Measurements from ENCODE around the gene CEBPE.
A peak's percentile ranks its signal among the peaks of the same experiment; 100 is the strongest.
"Not testable (repeated sequence)": the region's sequence is repeated elsewhere in the genome, so short reads cannot be mapped to it uniquely, and the experiment has no call there.

The CEBPE gene

DNA sequence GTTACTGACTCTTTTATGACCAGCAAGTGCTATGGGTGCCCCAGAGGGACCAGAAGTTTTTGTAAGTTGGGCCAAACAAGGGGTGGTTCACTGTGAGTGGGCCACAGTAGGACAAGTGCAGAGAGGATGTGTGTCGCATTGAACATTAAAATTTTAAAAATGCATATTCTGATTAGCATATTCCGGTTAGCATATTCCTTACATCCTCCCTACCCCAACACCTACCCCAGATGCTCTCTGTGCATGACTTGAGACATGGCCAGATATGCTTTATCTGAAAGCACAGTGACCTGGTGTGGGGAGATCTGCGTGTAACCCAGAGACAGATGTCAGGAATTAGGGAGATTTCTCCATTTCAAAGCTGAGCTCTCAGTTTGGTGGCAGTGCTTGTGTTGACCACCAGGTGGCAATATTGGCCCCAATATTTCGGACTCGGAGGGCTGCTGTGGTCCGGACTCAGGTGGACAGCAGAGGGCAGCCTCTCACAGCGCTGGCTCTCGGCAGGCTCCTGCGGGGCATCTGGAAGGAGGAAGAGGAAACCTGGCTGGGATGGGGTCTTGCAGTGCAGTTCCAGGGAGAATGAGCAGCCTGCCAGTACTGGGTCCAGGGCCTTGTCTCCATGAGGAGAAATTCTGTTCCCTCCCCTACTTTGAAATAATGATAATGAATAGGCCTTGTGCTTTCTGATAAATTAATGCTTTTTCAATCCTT is 1.6 kb upstream of the CEBPE start:
- peak; percentile 62 for DNase-seq

GRCh38 chr14:23119363-23120327 is 590 bp upstream of the CEBPE start:
- peak; percentile 7 for DNase-seq

GRCh38 chr14:23117371-23118020 is 1.6 kb downstream of the CEBPE start:
- DNase-seq = no peak

DNA sequence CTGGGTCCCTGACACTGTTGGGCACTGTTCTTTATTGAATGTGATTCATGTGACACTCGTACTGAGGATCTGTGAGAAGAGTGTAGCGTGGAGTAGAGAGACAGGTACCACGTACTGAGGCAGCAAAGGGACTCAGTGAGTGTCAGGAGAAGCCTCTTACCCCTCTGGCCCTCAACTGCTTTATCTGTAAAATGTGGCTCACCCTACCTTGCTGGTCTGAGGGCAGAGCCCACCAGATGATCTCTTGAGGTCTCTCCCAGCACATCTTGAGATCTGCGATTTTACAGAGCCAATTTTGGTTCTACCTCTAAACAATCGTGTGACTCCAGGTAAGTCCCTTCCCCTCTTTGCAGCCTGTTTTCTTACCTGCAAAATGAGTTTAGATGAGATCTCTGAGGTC is 3.1 kb downstream of the CEBPE start:
- DNase-seq = no peak

DNA sequence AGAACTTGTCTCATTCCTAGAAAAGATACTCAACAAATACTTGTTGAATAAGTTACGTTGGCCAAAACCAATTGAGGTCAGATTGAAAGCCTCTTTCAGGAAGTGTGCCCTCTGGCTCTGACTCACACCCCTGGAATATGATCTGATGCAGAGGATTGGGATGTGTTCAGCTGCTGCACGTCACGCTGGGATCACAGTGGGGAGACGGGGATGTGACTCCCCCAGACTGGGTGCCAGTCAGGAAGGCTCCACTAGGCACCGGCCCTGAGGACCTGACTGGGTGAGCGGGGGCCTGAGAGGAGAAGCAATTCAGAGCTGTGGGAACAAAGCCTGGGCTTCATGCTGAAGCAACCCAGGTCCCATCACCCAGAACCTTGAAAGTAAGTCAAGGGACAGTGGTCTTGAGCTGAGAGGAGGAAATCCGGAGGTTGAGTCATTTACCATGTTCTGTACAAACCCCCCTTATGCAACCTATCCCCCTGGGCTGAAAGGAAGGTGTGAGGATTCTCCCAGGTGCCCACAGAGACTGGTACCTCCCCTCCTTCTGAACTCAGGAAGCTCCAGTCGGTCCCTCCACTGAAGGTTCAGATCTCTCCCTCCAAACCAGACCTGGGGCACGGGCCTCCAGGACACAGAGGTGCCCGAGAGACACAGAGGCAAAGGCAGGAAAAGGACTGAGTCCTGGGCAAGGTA is 3.9 kb downstream of the CEBPE start:
- no peak for DNase-seq

- DNase-seq = no peak
These were observed 4.4 kb downstream of the CEBPE start for GRCh38 chr14:23114669-23115038.

DNA sequence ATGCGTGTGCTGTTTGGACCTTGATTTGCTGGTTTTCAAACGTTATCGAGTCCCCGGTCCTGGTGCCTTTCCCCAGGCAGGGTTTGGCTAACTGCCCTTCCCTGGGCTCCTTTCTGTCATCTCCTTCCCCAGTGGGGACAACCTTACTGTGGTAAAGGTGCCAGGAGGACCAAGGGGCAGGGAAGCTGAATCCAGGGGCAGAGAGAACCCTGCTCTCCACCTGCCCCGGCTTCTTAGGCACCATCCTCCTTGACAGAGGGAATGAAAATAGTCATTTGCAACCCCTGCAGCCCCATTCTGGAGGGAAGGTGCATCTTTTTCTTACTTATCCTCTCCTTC is 5.0 kb downstream of the CEBPE start:
- DNase-seq = no peak

DNA sequence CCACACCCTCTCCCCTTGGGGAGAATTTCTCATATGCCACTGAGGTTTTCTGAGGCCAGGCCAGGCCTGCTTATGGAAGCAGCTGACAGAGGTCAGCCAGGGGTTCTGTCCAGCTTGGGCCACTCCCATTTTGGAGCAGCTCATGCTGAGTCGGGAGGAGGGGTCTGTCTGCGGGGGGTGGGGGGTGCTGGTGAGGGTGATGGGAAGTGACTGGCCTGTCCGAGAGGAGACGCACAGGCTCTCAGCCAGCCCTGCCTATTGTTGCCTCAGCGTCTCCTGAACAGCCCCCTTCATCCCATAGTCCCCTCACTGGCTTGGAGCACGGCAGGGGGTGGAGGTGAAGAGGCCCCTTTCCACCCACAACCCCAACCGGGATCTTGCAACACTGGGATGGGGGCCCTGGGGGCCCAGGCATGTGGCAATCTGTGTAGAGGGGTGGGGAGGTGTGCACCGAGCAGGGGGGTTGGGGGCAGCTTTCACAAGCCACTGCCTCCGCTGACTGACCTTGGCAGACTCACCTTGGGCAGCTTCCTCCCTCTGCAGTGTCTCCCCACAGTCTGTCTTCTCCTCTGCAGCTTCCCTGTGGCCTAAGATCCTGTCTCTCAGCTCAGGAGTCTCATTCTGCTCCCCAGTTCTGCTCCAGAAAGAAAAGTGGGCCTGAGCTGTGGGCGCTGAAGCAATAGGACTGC is 5.5 kb downstream of the CEBPE start:
- DNase-seq = no peak

DNA sequence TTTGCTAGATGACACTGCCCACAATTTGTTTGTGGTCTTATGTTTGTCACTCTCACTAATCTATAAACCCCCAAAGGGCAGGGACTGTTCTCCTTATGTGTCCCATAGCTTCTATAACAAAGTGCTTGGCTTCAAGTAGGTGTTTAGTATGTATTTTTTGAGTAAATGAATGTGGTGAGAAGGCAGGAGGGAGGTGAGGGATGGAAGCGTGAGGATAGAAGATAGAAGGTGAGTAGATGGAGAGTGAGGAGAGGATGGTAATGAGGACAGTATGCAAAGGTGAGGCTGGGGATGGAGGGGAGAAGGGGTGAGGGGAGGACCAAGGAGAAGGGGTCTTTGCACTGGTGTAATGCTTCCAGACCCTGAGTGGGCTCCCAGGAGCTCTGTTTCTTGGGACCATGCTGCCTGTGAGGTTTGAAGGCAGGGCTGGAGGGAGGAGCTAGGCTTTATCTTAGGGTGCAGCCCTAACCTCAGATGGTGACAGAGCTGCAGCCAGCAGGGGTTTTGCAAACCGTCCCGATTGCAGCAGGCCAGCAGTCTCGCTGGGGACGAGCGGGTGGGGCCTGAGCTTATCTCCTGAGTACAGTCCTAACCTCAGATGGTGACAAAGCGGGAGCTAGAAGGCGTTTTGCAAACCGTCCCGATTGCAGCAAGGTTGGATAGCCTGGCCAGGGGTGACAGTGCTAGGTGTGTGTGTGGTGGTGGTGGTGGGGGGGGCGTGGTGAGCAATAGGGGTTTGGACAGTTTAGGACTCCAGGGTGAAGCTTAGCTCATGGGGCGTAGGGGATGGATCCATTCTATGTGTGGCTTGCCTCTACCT is 6.5 kb downstream of the CEBPE start:
- DNase-seq = no peak

DNA sequence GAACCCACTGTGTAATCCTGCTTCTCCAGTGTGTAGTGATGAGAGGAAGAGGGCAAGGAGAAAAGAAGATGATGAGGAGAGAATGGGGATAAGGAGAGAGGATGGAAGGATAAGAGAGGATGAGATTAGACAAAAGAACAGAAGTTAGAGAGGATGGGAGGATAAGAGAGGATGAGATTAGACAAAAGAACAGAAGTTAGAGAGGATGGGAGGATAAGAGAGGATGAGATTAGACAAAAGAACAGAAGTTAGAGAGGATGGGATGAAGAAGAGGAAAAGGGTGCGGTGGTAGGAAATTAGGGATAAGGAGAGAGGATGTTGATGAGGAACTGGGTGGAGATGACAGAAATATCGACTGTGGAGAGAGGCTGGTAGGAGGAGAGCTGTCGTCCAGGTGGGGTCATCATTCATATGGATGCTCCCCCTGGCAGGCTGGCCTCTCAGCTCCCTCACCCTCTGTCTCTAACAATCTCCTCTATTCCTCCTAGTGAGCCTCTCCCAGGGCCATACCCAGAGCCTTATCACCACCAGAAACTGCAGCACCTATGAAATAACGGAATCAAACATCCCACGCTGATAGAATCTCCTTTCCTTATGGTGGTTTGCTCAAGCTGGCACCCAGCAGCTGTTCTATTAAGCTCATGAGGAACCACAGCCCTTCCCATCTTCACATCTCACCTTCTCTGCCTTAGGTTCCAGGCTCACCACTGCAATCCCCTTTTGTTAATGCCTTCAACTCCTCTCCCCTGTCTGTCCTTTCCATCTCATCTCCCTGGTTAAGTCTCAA is 8.3 kb downstream of the CEBPE start:
- DNase-seq = no peak

DNA sequence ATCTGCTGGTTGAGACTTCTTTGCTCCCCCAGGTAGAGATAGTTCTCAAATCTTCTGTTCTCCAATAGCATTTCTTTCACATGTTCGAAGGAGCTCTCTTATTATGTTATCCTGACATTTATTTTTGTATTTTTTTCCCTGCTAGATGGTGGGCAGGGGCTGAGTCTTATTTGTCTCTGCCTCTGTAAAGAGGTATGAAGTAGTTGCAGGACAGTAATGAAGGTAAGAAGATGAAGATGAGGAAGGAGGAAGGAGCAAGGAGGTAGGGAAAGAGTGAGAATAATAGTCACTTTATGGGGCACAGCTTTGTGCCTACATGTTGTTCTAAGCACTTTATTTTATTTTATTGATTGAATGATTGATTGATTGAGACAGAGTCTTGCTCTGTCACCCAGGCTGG is 9.3 kb downstream of the CEBPE start:
- DNase-seq = no peak

GRCh38 chr14:23108169-23108568 is 10.9 kb downstream of the CEBPE start:
- not testable (repeated sequence) for DNase-seq

DNA sequence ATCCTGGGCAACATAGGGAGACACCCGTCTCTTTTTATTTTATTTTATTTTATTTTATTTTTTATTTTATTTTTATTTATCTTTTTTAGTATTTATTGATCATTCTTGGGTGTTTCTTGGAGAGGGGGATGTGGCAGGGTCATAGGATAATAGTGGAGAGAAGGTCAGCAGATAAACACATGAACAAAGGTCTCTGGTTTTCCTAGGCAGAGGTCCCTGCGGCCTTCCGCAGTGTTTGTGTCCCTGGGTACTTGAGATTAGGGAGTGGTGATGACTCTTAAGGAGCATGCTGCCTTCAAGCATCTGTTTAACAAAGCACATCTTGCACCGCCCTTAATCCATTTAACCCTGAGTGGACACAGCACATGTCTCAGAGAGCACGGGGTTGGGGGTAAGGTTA is 11.4 kb downstream of the CEBPE start:
- not testable (repeated sequence) for DNase-seq

- DNase-seq = no peak
These were observed 12.4 kb downstream of the CEBPE start for GRCh38 chr14:23106747-23107045.

DNA sequence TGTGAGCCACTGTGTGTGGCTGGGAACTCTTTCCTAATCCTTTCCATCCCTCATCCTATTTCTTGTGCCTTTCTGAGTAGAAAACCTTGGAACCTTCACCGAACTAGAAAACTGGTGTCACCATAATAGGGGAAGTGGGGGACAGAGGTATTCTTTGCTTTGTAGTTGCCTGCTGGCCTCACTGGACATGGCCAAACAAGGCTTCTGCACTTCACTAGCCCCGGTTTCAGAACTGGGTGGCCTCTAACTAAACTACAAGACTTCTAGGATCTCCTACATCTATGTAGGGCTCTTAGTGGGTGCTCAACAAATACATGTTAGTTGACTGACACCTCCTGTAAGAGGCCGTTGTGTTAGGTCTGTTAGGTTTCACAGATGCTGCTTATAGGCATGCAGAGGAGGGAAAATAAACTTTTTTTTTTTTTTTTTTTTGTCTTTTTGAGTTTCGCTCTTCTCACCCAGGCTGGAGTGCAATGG is 13.7 kb downstream of the CEBPE start:
- no peak for DNase-seq

- no peak for DNase-seq
These were observed 14.3 kb downstream of the CEBPE start, which contains the start of gene CIROP for GRCh38 chr14:23104591-23105347. CIROP (minus strand) TSS chr14:23104989; CDS start chr14:23104920, 69 bp downstream.

GRCh38 chr14:23104070-23104590 is 14.9 kb downstream of the CEBPE start:
- DNase-seq = no peak

DNA sequence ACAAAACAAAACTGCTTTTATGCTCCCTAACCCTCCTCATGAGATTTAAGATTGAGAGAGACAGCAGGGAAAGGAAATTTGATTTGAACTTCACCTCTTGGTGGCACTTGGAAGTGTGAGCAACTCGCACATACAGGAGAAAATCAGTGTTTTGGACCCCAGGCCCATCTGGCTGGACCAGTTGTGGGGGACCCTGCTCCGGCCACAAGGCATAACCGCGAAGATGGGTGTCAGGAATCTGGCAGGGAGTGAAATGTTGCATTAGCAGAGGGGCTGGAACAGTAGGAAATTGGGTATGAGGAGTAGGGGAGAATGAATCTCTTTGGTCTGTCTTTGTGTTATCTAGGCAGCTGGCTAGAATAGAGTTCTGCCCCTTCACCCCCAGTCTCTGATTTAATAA is 15.5 kb downstream of the CEBPE start:
- no peak for DNase-seq

DNA sequence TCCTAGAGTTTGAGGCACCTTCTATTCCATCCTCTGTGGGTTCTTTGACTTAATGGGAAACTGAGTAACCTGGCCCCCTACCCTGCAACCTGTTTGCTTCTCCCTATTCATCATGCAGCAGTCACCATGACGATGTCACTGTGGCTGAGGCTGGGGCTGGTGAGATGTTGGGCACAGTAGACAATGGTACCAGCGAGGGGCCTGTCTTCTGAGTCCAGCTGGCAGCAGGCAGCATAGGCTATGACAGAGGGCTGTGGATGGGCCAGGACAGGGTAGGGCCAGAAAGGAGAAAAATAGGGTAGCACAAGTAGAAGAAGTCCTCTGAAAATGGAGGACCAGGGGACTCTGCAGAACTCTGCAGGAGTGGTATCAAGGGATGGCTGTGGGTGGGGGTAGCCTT is 16.3 kb downstream of the CEBPE start:
- DNase-seq = no peak
